Sigmoid colon (tissue), 4 donors: ENCODE data around the gene FLRT1.

Source experiments
- EP300 ChIP-seq, 4 donors: sonication (generic); formaldehyde crosslinking; IDR thresholded peaks; one replicate each; pipeline ENCODE4 v1.6.1; 2017; ENCODE audit warnings: antibody characterized with exemption in 4 of 4
- TF ChIP-seq, protein P1 (sequence below), 4 experiments: fragments of 450-650 bp in 3 of 4; fragments of 200-600 bp in 1 of 4; IDR thresholded peaks; one replicate each; pipeline ENCODE4 v1.5.1; 2016 to 2019; ENCODE audit warnings: antibody characterized with exemption in 4 of 4, mild to moderate bottlenecking in 3 of 4, moderate library complexity in 2 of 4

- TF ChIP-seq, protein P1, sequence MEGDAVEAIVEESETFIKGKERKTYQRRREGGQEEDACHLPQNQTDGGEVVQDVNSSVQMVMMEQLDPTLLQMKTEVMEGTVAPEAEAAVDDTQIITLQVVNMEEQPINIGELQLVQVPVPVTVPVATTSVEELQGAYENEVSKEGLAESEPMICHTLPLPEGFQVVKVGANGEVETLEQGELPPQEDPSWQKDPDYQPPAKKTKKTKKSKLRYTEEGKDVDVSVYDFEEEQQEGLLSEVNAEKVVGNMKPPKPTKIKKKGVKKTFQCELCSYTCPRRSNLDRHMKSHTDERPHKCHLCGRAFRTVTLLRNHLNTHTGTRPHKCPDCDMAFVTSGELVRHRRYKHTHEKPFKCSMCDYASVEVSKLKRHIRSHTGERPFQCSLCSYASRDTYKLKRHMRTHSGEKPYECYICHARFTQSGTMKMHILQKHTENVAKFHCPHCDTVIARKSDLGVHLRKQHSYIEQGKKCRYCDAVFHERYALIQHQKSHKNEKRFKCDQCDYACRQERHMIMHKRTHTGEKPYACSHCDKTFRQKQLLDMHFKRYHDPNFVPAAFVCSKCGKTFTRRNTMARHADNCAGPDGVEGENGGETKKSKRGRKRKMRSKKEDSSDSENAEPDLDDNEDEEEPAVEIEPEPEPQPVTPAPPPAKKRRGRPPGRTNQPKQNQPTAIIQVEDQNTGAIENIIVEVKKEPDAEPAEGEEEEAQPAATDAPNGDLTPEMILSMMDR (IDR thresholded peaks at IDR 0.05), result no peak
- no peak for TF ChIP-seq EP300 (IDR thresholded peaks at IDR 0.05)
These were observed 17.4 kb upstream of the FLRT1 start for GRCh38 chr11:64018310-64018709.
